Mesendoderm (in vitro differentiated cells): ENCODE data around the gene NAV2.

Experiments
- DNase-seq: peaks from one replicate; pipeline ENCODE4 v3.0.0; 2013
- H2AK5ac ChIP-seq: 2 replicates; pipeline ENCODE4 v1.6.1; 2013; ENCODE audit warnings: low read length, inconsistent platforms
- H2BK120ac ChIP-seq: 2 replicates; pipeline ENCODE4 v1.6.1; 2013; ENCODE audit warnings: low read depth, mild to moderate bottlenecking, low read length, moderate library complexity, mixed read lengths
- H2BK15ac ChIP-seq: replicated peaks from 2 replicates; pipeline ENCODE4 v1.6.1; 2013; ENCODE audit warnings: low read depth, mild to moderate bottlenecking, moderate library complexity
- H2BK5ac ChIP-seq: 2 replicates; pipeline ENCODE4 v1.6.1; 2013; ENCODE audit warnings: low read length, inconsistent platforms
- H3K18ac ChIP-seq: 2 replicates; pipeline ENCODE4 v1.6.1; 2013; ENCODE audit warnings: mild to moderate bottlenecking, low read length, mixed read lengths
- H3K23ac ChIP-seq: one replicate; pipeline ENCODE4 v1.6.1; 2013; ENCODE audit warnings: low read length
- H3K27ac ChIP-seq: 2 replicates; pipeline ENCODE4 v1.5.1; 2013; ENCODE audit warnings: low read depth, mild to moderate bottlenecking, inconsistent platforms, low read length, moderate library complexity
- H3K27me3 ChIP-seq: 2 replicates; pipeline ENCODE4 v1.6.1; 2013; ENCODE audit warnings: low read length, control low read depth, mild to moderate bottlenecking, inconsistent platforms; ENCODE audit not compliant: insufficient read depth, poor library complexity
- H3K36me3 ChIP-seq: 2 replicates; pipeline ENCODE4 v1.6.1; 2013; ENCODE audit warnings: low read length, inconsistent platforms; ENCODE audit not compliant: control insufficient read depth, insufficient read depth
- H3K4ac ChIP-seq: one replicate; pipeline ENCODE4 v1.6.1; 2013; ENCODE audit warnings: low read depth, mild to moderate bottlenecking, low read length, moderate library complexity
- H3K4me1 ChIP-seq: 2 replicates; pipeline ENCODE4 v1.6.1; 2013; ENCODE audit warnings: low read depth, low read length, inconsistent platforms; ENCODE audit not compliant: control insufficient read depth
- H3K4me2 ChIP-seq: 2 replicates; pipeline ENCODE4 v1.6.1; 2013; ENCODE audit warnings: low read length
- H3K4me3 ChIP-seq: 2 replicates; pipeline ENCODE4 v1.5.1; 2013; ENCODE audit warnings: mild to moderate bottlenecking, low read length
- H3K56ac ChIP-seq: one replicate; pipeline ENCODE4 v1.6.1; 2013; ENCODE audit warnings: low read length
- H3K79me1 ChIP-seq: 2 replicates; pipeline ENCODE4 v1.6.1; 2013; ENCODE audit warnings: low read length, inconsistent platforms
- H3K79me2 ChIP-seq: 2 replicates; pipeline ENCODE4 v1.6.1; 2013; ENCODE audit warnings: mild to moderate bottlenecking, low read length; ENCODE audit not compliant: control insufficient read depth, insufficient read depth
- H3K9ac ChIP-seq: 2 replicates; pipeline ENCODE4 v1.6.1; 2013; ENCODE audit warnings: low read length, inconsistent platforms
- H4K5ac ChIP-seq: one replicate; pipeline ENCODE4 v1.6.1; 2013; ENCODE audit warnings: low read length
- H4K8ac ChIP-seq: one replicate; pipeline ENCODE4 v1.6.1; 2013; ENCODE audit warnings: low read depth, mild to moderate bottlenecking, control low read depth, low read length, moderate library complexity
- WGBS: extraction: QIAGEN DNeasy Blood & Tissue Kit; methylation state at CpG from one replicate; pipeline ENCODE4 v1.1.7; 2013; ENCODE audit warnings: low lambda C conversion rate, missing lambda C conversion rate; ENCODE audit not compliant: insufficient coverage; ENCODE audit errors: extremely low coverage; 5-methylcytosine and 5-hydroxymethylcytosine counted together

The NAV2 gene

DNA sequence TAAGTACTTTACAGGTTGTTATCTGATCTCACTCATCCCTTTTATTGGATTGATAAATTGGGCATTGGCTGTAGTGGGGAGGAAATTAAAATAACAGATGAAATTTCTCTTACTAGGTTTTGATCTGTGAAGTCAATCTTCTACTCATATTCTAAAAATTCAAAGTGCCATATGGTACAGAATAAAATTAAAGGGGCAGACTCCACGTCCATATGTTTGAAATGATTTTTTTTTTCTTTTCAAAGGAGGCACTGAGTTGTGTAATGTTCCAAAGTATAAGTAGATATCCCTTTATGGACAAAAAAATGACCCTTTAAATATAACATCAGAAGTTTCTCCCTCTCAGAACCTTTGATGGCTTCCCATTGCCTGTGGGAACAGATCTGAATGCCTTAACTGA lies 240.3 kb downstream of the NAV2 start:
- Histone ChIP-seq H3K23ac (no peak overlapping the region), H3K9ac (no peak overlapping the region), H3K4ac (no peak overlapping the region), H2BK120ac (no peak overlapping the region), H3K4me2 (no peak overlapping the region), H3K36me3 (no peaks in the 10 kb centered on the region), H2BK5ac (no peak overlapping the region), H3K4me3 (no peak overlapping the region), H4K8ac (no peak overlapping the region), H3K27me3 (no peaks in the 10 kb centered on the region), H2BK15ac (no peak overlapping the region), H3K18ac (no peak overlapping the region), H2AK5ac (no peak overlapping the region), H4K5ac (no peak overlapping the region), H3K4me1 (peaks cover 9% of the 10 kb centered on the region), H3K27ac (peak overlapping the region; percentile 80), H3K79me2 (no peaks in the 10 kb centered on the region), H3K79me1 (no peaks in the 10 kb centered on the region), H3K56ac (no peak overlapping the region)
- no CpG with 5 or more reads among the region's 1 CpG for WGBS
- no peak for DNase-seq

GRCh38 chr11:19953336-19953735 lies 240.7 kb downstream of the NAV2 start:
- H3K23ac ChIP-seq, result no peak overlapping the region
- H4K8ac ChIP-seq, result no peak overlapping the region
- H3K36me3 ChIP-seq, result no peaks in the 10 kb centered on the region
- no peaks in the 10 kb centered on the region for H3K79me1 ChIP-seq
- no peaks in the 10 kb centered on the region for H3K79me2 ChIP-seq
- DNase-seq, result peak; percentile 98
- no peak overlapping the region for H2BK120ac ChIP-seq
- peak overlapping the region; percentile 20 for H3K9ac ChIP-seq
- WGBS, result no CpG with 5 or more reads among the region's 4 CpGs
- peak overlapping the region; percentile 51 for H2BK5ac ChIP-seq
- H3K27ac ChIP-seq, result peak overlapping the region; percentile 80
- H3K4me2 ChIP-seq, result no peak overlapping the region
- peak overlapping the region; percentile 75 for H2BK15ac ChIP-seq
- H3K18ac ChIP-seq, result peak overlapping the region; percentile 89
- peak overlapping the region; percentile 64 for H4K5ac ChIP-seq
- peak overlapping the region; percentile 40 for H3K56ac ChIP-seq
- no peaks in the 10 kb centered on the region for H3K27me3 ChIP-seq
- H3K4me3 ChIP-seq, result no peak overlapping the region
- peaks cover 9% of the 10 kb centered on the region for H3K4me1 ChIP-seq
- no peak overlapping the region for H3K4ac ChIP-seq
- H2AK5ac ChIP-seq, result no peak overlapping the region

- Histone ChIP-seq H3K27me3 (no peaks in the 10 kb centered on the region), H3K56ac (peak overlapping the region; percentile 28), H3K9ac (no peak overlapping the region), H2BK15ac (peak overlapping the region; percentile 75), H4K8ac (no peak overlapping the region), H3K4me1 (peaks cover 9% of the 10 kb centered on the region), H2AK5ac (no peak overlapping the region), H3K4ac (no peak overlapping the region), H3K18ac (peak overlapping the region; percentile 89), H4K5ac (no peak overlapping the region), H2BK120ac (no peak overlapping the region), H3K79me2 (no peaks in the 10 kb centered on the region), H3K4me2 (no peak overlapping the region), H3K23ac (no peak overlapping the region), H2BK5ac (no peak overlapping the region), H3K4me3 (no peak overlapping the region), H3K79me1 (no peaks in the 10 kb centered on the region), H3K27ac (peak overlapping the region; percentile 80), H3K36me3 (no peaks in the 10 kb centered on the region)
- peak; percentile 91 for DNase-seq
- no CpG with 5 or more reads among the region's 2 CpGs for WGBS
Observed at GRCh38 chr11:19953909-19954308, 241.3 kb downstream of the NAV2 start.

DNA sequence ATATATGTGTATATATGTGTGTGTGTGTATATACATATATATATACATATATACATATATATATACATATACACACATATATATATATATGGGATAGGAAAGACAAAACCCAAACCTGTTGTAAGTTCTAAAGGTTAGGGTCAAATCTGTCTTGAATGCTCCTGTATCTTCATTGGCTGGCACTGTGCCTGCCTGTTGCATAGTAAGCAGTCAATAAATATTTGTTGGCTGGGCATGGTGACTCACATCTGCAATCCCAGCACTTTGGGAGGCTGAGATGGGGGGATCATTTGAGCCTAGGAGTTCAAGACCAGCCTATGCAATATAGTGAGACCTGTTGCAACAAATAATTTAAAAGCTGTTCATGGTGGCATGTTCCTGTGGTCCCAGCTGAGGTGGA lies 242.3 kb downstream of the NAV2 start:
- Histone ChIP-seq H3K27ac (no peak overlapping the region), H4K5ac (no peak overlapping the region), H2BK5ac (no peak overlapping the region), H3K36me3 (no peaks in the 10 kb centered on the region), H3K9ac (no peak overlapping the region), H3K4me1 (peaks cover 9% of the 10 kb centered on the region), H3K4me2 (no peak overlapping the region), H2BK120ac (no peak overlapping the region), H3K4ac (no peak overlapping the region), H3K79me1 (no peaks in the 10 kb centered on the region), H2BK15ac (no peak overlapping the region), H4K8ac (no peak overlapping the region), H3K27me3 (no peaks in the 10 kb centered on the region), H3K56ac (no peak overlapping the region), H3K79me2 (no peaks in the 10 kb centered on the region), H3K4me3 (no peak overlapping the region), H3K18ac (no peak overlapping the region), H2AK5ac (no peak overlapping the region), H3K23ac (no peak overlapping the region)
- no peak for DNase-seq

GRCh38 chr11:19955660-19956059 lies 243.0 kb downstream of the NAV2 start:
- no peak overlapping the region for H2BK120ac ChIP-seq
- H3K4me2 ChIP-seq, result no peak overlapping the region
- H3K27ac ChIP-seq, result no peak overlapping the region
- no peaks in the 10 kb centered on the region for H3K79me2 ChIP-seq
- H3K18ac ChIP-seq, result no peak overlapping the region
- H3K4me1 ChIP-seq, result peaks cover 9% of the 10 kb centered on the region
- H2BK15ac ChIP-seq, result no peak overlapping the region
- H3K56ac ChIP-seq, result no peak overlapping the region
- H2BK5ac ChIP-seq, result no peak overlapping the region
- H2AK5ac ChIP-seq, result no peak overlapping the region
- no CpG with 5 or more reads among the region's 7 CpGs for WGBS
- no peak overlapping the region for H3K23ac ChIP-seq
- H3K4me3 ChIP-seq, result no peak overlapping the region
- no peaks in the 10 kb centered on the region for H3K27me3 ChIP-seq
- H4K8ac ChIP-seq, result no peak overlapping the region
- H4K5ac ChIP-seq, result no peak overlapping the region
- no peak overlapping the region for H3K9ac ChIP-seq
- no peaks in the 10 kb centered on the region for H3K79me1 ChIP-seq
- H3K36me3 ChIP-seq, result no peaks in the 10 kb centered on the region
- peak; percentile 44 for DNase-seq
- H3K4ac ChIP-seq, result no peak overlapping the region

DNA sequence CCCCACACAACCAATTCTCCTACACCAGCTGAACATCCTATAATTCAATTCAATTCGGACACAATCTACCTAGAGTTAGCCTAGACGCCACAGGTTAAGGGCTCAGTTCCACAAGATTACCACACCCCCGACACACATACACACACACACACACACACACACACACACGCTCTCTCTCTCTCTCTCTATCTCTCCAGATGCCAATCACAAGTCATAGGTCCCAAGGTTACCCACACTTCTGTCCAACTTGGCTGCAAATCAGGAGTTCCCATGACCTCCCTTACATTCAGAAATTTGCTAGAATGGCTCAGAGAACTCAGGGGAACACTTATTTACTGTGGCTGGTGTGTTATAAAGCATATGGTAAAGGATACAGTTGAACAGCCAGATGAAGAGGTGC lies 243.6 kb downstream of the NAV2 start:
- Histone ChIP-seq H3K4me1 (peaks cover 9% of the 10 kb centered on the region), H3K4ac (no peak overlapping the region), H3K27me3 (no peaks in the 10 kb centered on the region), H3K23ac (no peak overlapping the region), H3K27ac (no peak overlapping the region), H2BK5ac (no peak overlapping the region), H3K79me1 (no peaks in the 10 kb centered on the region), H4K8ac (no peak overlapping the region), H3K4me3 (no peak overlapping the region), H3K36me3 (no peaks in the 10 kb centered on the region), H3K56ac (no peak overlapping the region), H2BK15ac (no peak overlapping the region), H3K18ac (no peak overlapping the region), H4K5ac (no peak overlapping the region), H2AK5ac (no peak overlapping the region), H3K9ac (no peak overlapping the region), H3K79me2 (no peaks in the 10 kb centered on the region), H2BK120ac (no peak overlapping the region), H3K4me2 (no peak overlapping the region)
- DNase-seq, result no peak
- WGBS, result no CpG with 5 or more reads among the region's 4 CpGs
